NCI-H82 treated with DMSO at 0.1 percent for 48 hours (cell line): Measurements from ENCODE around the gene ZNF763.
"Not testable (repeated sequence)": the region's sequence is repeated elsewhere in the genome, so short reads cannot be mapped to it uniquely, and the experiment has no call there.

Experiments
- DNase-seq: peaks from one replicate; lab custom pipeline; 2025; ENCODE audit not compliant: unreplicated experiment; lab: John Stamatoyannopoulos, UW

ZNF763 gene

GRCh38 chr19:11964858-11965645 is at the start of gene ZNF763:
ZNF763 (plus strand) TSS chr19:11965040; CDS start chr19:11965209, 169 bp downstream.
- peak; percentile 38 for DNase-seq

- no peak for DNase-seq
Observed at GRCh38 chr19:11921852-11922495, 42.9 kb upstream of the ZNF763 start.

GRCh38 chr19:11924886-11925650 is 39.8 kb upstream of the ZNF763 start, which contains the start of gene ZNF700:
ZNF700 (plus strand) TSS chr19:11925107; CDS start chr19:11925211, 104 bp downstream.
- DNase-seq: peak; percentile 78

- not testable (repeated sequence) for DNase-seq
Observed at GRCh38 chr19:11925651-11926187, 39.1 kb upstream of the ZNF763 start.

- DNase-seq: no peak
Observed at GRCh38 chr19:11927227-11927626, 37.6 kb upstream of the ZNF763 start.

- no peak for DNase-seq
Observed at GRCh38 chr19:11931051-11931450, 33.8 kb upstream of the ZNF763 start.

GRCh38 chr19:11931513-11931912 is 33.3 kb upstream of the ZNF763 start:
- DNase-seq: no peak

GRCh38 chr19:11935829-11936228 is 29.0 kb upstream of the ZNF763 start:
- not testable (repeated sequence) for DNase-seq

GRCh38 chr19:11938383-11938782 is 26.5 kb upstream of the ZNF763 start:
- DNase-seq: not testable (repeated sequence)

GRCh38 chr19:11941361-11941887 is 23.4 kb upstream of the ZNF763 start:
- DNase-seq: not testable (repeated sequence)

- DNase-seq: no peak
Observed at GRCh38 chr19:11942008-11942842, 22.6 kb upstream of the ZNF763 start.

- DNase-seq: no peak
Observed at GRCh38 chr19:11942843-11943108, 22.1 kb upstream of the ZNF763 start.

- no peak for DNase-seq
Observed at GRCh38 chr19:11944656-11945055, 20.2 kb upstream of the ZNF763 start.

GRCh38 chr19:11948646-11949045 is 16.2 kb upstream of the ZNF763 start:
- no peak for DNase-seq

GRCh38 chr19:11949201-11949600 is 15.6 kb upstream of the ZNF763 start:
- DNase-seq: no peak

- not testable (repeated sequence) for DNase-seq
Observed at GRCh38 chr19:11949614-11950080, 15.2 kb upstream of the ZNF763 start.

GRCh38 chr19:11950312-11950711 is 14.5 kb upstream of the ZNF763 start:
- DNase-seq: no peak

GRCh38 chr19:11963566-11964355 is 1.1 kb upstream of the ZNF763 start:
- peak; percentile 2 for DNase-seq

GRCh38 chr19:11964496-11964857 is 363 bp upstream of the ZNF763 start:
- DNase-seq: no peak

- DNase-seq: no peak
Observed at GRCh38 chr19:11970174-11970573, 5.3 kb downstream of the ZNF763 start.
